HEK293 (cell line): Measurements from ENCODE around the gene NPHP4.

ENCODE experiments used
- CTCF ChIP-seq: fragments of 450-650 bp; formaldehyde crosslinking; IDR thresholded peaks from 2 replicates; pipeline ENCODE4 v1.5.1; 2016; ENCODE audit warnings: missing biosample characterization, missing genetic modification characterization
- PRDM1 ChIP-seq: fragments of 450-650 bp; formaldehyde crosslinking; IDR thresholded peaks from 2 replicates; pipeline ENCODE4; 2016; ENCODE audit warnings: missing biosample characterization, missing genetic modification characterization
- REPIN1 ChIP-seq: fragments of 450-650 bp; formaldehyde crosslinking; IDR thresholded peaks from 2 replicates; pipeline ENCODE4 v1.5.1; 2017; ENCODE audit warnings: missing biosample characterization, missing genetic modification characterization, low read depth
- REST ChIP-seq: fragments of 450-650 bp; formaldehyde crosslinking; IDR thresholded peaks from 2 replicates; pipeline ENCODE4 v1.5.1; 2016; ENCODE audit warnings: missing biosample characterization, missing genetic modification characterization
- ZFP3 ChIP-seq: fragments of 450-650 bp; formaldehyde crosslinking; IDR thresholded peaks from 2 replicates; pipeline ENCODE4 v1.5.1; 2016; ENCODE audit warnings: low read depth, missing biosample characterization, missing genetic modification characterization
- ZNF157 ChIP-seq: fragments of 450-650 bp; formaldehyde crosslinking; IDR thresholded peaks from 2 replicates; pipeline ENCODE4 v1.5.1; 2016; ENCODE audit warnings: missing biosample characterization, missing genetic modification characterization
- ZNF239 ChIP-seq: fragments of 450-650 bp; formaldehyde crosslinking; IDR thresholded peaks from 2 replicates; pipeline ENCODE4 v1.5.1; 2016; ENCODE audit warnings: missing biosample characterization, missing genetic modification characterization
- ZNF302 ChIP-seq: fragments of 450-650 bp; formaldehyde crosslinking; IDR thresholded peaks from 2 replicates; pipeline ENCODE4 v1.5.1; 2016; ENCODE audit warnings: missing biosample characterization, missing genetic modification characterization, low read depth
- ZNF394 ChIP-seq: fragments of 450-650 bp; formaldehyde crosslinking; IDR thresholded peaks from 2 replicates; pipeline ENCODE4 v1.5.1; 2016; ENCODE audit warnings: missing biosample characterization, missing genetic modification characterization, mild to moderate bottlenecking, moderate library complexity, borderline replicate concordance
- ZNF423 ChIP-seq: fragments of 450-650 bp; formaldehyde crosslinking; IDR thresholded peaks from 2 replicates; pipeline ENCODE4 v1.5.1; 2016; ENCODE audit warnings: missing biosample characterization, missing genetic modification characterization
- ZNF48 ChIP-seq: fragments of 450-650 bp; formaldehyde crosslinking; IDR thresholded peaks from 2 replicates; pipeline ENCODE4 v1.5.1; 2016; ENCODE audit warnings: missing biosample characterization, missing genetic modification characterization
- ZSCAN23 ChIP-seq: fragments of 450-650 bp; formaldehyde crosslinking; IDR thresholded peaks from 2 replicates; pipeline ENCODE4 v1.5.1; 2016; ENCODE audit warnings: missing biosample characterization, missing genetic modification characterization

- TF ChIP-seq REST (no peak), CTCF (tag by site-specific recombination) (no peak), ZSCAN23 (tag by site-specific recombination) (no peak), ZNF302 (no peak), ZNF423 (tag by site-specific recombination) (no peak), ZFP3 (tag by site-specific recombination) (no peak), ZNF239 (tag by site-specific recombination) (no peak), ZNF394 (tag by site-specific recombination) (no peak), PRDM1 (no peak), ZNF48 (tag by site-specific recombination) (no peak), ZNF157 (tag by site-specific recombination) (no peak), REPIN1 (tag by site-specific recombination) (no peak)
These were observed 85.3 kb downstream of the NPHP4 start for GRCh38 chr1:5906966-5907365.
